Measurements from ENCODE around the gene SH2D1B.

DNA sequence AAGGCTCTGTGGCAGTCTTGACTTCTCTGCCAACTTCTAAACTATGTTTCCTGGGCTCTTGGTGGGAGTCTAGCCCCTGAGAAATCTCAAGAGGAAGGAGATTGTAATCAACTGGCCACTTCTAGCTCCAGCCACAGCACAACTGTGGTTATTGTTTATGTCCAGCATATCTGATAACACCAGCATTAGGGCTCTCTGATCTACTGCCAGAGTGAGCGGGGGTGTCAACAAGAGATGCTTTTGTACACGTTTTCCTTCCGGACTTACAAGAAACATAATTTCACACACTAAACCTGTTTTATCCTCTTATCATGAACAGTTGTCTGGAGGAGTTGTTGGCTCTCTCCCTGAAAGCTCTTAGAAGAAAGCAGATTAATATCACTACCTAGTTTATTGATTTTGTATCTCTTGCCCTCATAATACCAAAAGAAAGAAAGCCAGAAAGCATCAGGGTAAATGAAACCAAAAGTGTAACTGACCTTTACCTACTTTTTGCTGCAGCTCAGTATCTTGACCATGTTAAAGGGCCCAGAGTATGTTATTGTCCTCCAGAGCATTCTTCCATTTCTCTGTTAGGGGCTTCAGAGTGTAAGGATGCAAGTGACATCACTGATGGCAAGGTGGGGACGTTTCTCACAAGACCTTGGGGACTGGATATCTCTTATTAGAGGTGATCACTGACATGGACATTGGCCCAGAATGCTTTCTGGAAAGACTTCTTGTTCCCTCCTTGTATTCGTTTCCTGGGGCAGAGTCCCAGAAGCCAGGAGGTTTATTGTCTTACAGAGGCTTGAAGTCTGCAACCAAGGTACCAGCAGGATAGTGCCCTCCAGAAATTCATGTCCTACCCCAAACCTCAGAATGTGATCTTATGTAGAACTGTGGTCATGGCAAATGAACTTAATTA is 9.6 kb upstream of the SH2D1B start:
- TF ChIP-seq, protein P1, sequence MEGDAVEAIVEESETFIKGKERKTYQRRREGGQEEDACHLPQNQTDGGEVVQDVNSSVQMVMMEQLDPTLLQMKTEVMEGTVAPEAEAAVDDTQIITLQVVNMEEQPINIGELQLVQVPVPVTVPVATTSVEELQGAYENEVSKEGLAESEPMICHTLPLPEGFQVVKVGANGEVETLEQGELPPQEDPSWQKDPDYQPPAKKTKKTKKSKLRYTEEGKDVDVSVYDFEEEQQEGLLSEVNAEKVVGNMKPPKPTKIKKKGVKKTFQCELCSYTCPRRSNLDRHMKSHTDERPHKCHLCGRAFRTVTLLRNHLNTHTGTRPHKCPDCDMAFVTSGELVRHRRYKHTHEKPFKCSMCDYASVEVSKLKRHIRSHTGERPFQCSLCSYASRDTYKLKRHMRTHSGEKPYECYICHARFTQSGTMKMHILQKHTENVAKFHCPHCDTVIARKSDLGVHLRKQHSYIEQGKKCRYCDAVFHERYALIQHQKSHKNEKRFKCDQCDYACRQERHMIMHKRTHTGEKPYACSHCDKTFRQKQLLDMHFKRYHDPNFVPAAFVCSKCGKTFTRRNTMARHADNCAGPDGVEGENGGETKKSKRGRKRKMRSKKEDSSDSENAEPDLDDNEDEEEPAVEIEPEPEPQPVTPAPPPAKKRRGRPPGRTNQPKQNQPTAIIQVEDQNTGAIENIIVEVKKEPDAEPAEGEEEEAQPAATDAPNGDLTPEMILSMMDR (IDR thresholded peaks at IDR 0.05): no peak
- TF ChIP-seq POLR2A (IDR thresholded peaks at IDR 0.05): no peak
- no peak for TF ChIP-seq POLR2AphosphoS5 (IDR thresholded peaks at IDR 0.05)

Measured in breast epithelium (tissue), 3 donors.